HepG2 (cell line): ENCODE measurements around the gene CNN3. TPM values are rescaled to one million over a fixed set of nuclear protein-coding genes. Genes with fewer than 3 reads are reported as not detected.
A peak's percentile ranks its signal among the peaks of the same experiment; 100 is the strongest.

Source experiments
- AGO2 ChIP-seq: fragments of 200-400 bp; formaldehyde crosslinking; optimal IDR thresholded peaks from 2 replicates; pipeline ENCODE3; 2017; ENCODE audit warnings: mild to moderate bottlenecking, low read depth, low read length, moderate library complexity
- ATF7-NPFF ChIP-seq: sonication (generic); formaldehyde crosslinking; IDR thresholded peaks from 2 replicates; pipeline ENCODE4 v1.8.1; 2023; ENCODE audit warnings: mild to moderate bottlenecking, low read depth, missing genetic modification reagents, moderate library complexity
- CCDC6 ChIP-seq: sonication (generic); formaldehyde crosslinking; IDR thresholded peaks from 2 replicates; pipeline ENCODE4 v1.8.1; 2022; ENCODE audit warnings: mild to moderate bottlenecking, missing genetic modification reagents, moderate library complexity
- FOXM1 ChIP-seq: sonication (generic); formaldehyde crosslinking; IDR thresholded peaks from 2 replicates; pipeline ENCODE4 v1.5.0; 2020; ENCODE audit warnings: missing genetic modification reagents
- KLF6 ChIP-seq: IDR thresholded peaks from 2 replicates; pipeline ENCODE4 v1.8.0; 2016; ENCODE audit warnings: missing biosample characterization, missing genetic modification reagents
- LCORL ChIP-seq, 2 experiments: fragments of 450-650 bp in 1 of 2; sonication (generic) in 1 of 2; formaldehyde crosslinking in 1 of 2; IDR thresholded peaks; 2 replicates each; pipeline versions ENCODE4 v1.5.0 to v1.6.1; 2017 to 2020; ENCODE audit warnings: antibody characterized with exemption in 1 of 2, missing genetic modification reagents in 1 of 2
- MED1 ChIP-seq: sonication (generic); formaldehyde crosslinking; IDR thresholded peaks from 2 replicates; pipeline ENCODE4 v1.4.0; 2020; ENCODE audit warnings: missing genetic modification reagents
- NFATC3 ChIP-seq: sonication (generic); formaldehyde crosslinking; IDR thresholded peaks from 2 replicates; pipeline ENCODE4 v1.5.1; 2020; ENCODE audit warnings: mild to moderate bottlenecking, missing genetic modification reagents
- RAD21 ChIP-seq: fragments of 450-650 bp; formaldehyde crosslinking; IDR thresholded peaks from 2 replicates; pipeline ENCODE4 v1.5.0; 2020; ENCODE audit warnings: mild to moderate bottlenecking
- SMARCE1 ChIP-seq: fragments of 450-650 bp; IDR thresholded peaks from 2 replicates; pipeline ENCODE4 v1.6.1; 2017; ENCODE audit warnings: borderline replicate concordance
- ZMYM3 ChIP-seq: sonication (generic); formaldehyde crosslinking; IDR thresholded peaks from 2 replicates; pipeline ENCODE4 v1.5.1; 2020; ENCODE audit warnings: mild to moderate bottlenecking, missing genetic modification reagents
- ZMYM4 ChIP-seq: sonication (generic); formaldehyde crosslinking; IDR thresholded peaks from 2 replicates; pipeline ENCODE4 v1.8.1; 2023; ENCODE audit warnings: mild to moderate bottlenecking, missing genetic modification reagents
- ZNF619 ChIP-seq: sonication (generic); formaldehyde crosslinking; IDR thresholded peaks from 2 replicates; pipeline ENCODE4 v1.4.0; 2020; ENCODE audit warnings: mild to moderate bottlenecking, missing genetic modification reagents
- ZNF788 ChIP-seq: sonication (generic); formaldehyde crosslinking; IDR thresholded peaks from 2 replicates; pipeline ENCODE4 v1.5.0; 2020; ENCODE audit warnings: mild to moderate bottlenecking, missing genetic modification reagents, borderline replicate concordance
- ZNF878 ChIP-seq: sonication (generic); formaldehyde crosslinking; IDR thresholded peaks from 2 replicates; pipeline ENCODE4 v1.8.1; 2023; ENCODE audit warnings: mild to moderate bottlenecking, missing genetic modification reagents, moderate library complexity
- polyA plus RNA-seq, 8 experiments: library from polyadenylated mRNA; depleted of rRNA in 3 of 8; stranded (reverse) in 7 of 8; unstranded in 1 of 8; fragments of >200 nt; fragmentation: Illumina TruSeq in 4 of 8; extraction: Trizol in 4 of 8; gene quantifications; 2 replicates each; pipeline versions ENCODE4 v1.2.1 to v1.2.3, GENCODE V29; 2011 to 2016; ENCODE audit warnings: low read depth in 4 of 8, missing spikeins in 1 of 8, mixed read lengths in 1 of 8; ENCODE audit not compliant: insufficient read depth in 1 of 8
- total RNA-seq, 5 experiments: library from RNA; depleted of rRNA; stranded (reverse); fragments of >200 nt; fragmentation: Illumina TruSeq; extraction: Trizol; gene quantifications; 2 replicates each; pipeline ENCODE4 v1.2.3, GENCODE V29; 2016; ENCODE audit warnings: low read depth in 1 of 5
- TF ChIP-seq, protein P1 (sequence below): sonication (generic); formaldehyde crosslinking; IDR thresholded peaks from 2 replicates; pipeline ENCODE4 v1.4.0; 2020; ENCODE audit warnings: mild to moderate bottlenecking, missing genetic modification reagents, borderline replicate concordance
- TF ChIP-seq, protein P2 (sequence below): sonication (generic); formaldehyde crosslinking; IDR thresholded peaks from 2 replicates; pipeline ENCODE4 v1.5.1; 2020; ENCODE audit warnings: missing genetic modification reagents, mild to moderate bottlenecking, borderline replicate concordance
- TF ChIP-seq, protein P3 (sequence below): sonication (generic); IDR thresholded peaks from 2 replicates; pipeline ENCODE4 v1.6.1; 2016; ENCODE audit warnings: low read depth, borderline replicate concordance
- TF ChIP-seq, protein P4 (sequence below): sonication (generic); formaldehyde crosslinking; IDR thresholded peaks from 2 replicates; pipeline ENCODE4 v1.4.0; 2020; ENCODE audit warnings: mild to moderate bottlenecking, missing genetic modification reagents
- TF ChIP-seq, protein P5 (sequence below): IDR thresholded peaks from 2 replicates; pipeline ENCODE4 v1.6.1; 2016; ENCODE audit warnings: missing compliant biosample characterization, missing genetic modification reagents, borderline replicate concordance

CNN3 gene
- total and polyA plus RNA-seq, 2 of the 13 experiments (the other 11 are each of a cell fraction or from before 2014, with no cell fraction given), result 113 to 223 TPM

DNA sequence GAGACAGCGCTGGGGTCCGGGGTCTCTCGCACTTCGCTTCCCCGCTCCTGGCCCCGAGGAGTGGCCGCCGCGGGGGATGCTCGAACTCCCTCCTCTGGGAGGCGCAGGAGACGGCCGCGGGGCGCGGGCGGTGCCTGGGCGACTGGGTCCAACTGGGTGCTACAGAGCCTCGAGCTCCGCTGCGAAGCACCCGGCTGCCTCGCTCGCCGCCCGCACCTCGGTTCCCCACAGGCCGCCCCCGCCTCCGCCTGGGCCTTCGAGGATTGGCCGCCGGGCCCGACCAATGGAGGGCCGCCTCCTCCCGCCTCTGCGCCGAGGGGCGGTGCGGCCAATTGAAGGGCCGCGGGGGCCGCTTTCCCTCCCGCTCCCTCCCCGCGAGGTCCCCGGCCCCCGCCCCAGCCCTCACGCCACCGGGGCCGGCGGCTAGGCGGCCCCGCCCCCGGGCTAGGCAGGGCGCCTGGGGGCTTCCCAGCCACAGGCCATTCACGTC lies at the start of gene CNN3 (continued):
- TF ChIP-seq ZMYM4 (CRISPR knock-in tag), result peak; percentile 73
- peak; percentile 52; the same call in 1 of the 2 replicates for TF ChIP-seq MED1
- peak; percentile 15 for TF ChIP-seq ZNF619
- peak; percentile 95 for TF ChIP-seq CCDC6
- no peak for TF ChIP-seq NFATC3 (CRISPR knock-in tag)
- TF ChIP-seq SMARCE1, result no peak
- peak; percentile 40 for TF ChIP-seq RAD21 (CRISPR knock-in tag)
- no peak for TF ChIP-seq LCORL (IDR thresholded peaks at IDR 0.05)
- TF ChIP-seq LCORL (CRISPR knock-in tag; IDR thresholded peaks at IDR 0.05), result peak; percentile 79; the same call in 1 of the 2 replicates
- TF ChIP-seq ZMYM3, result no peak; the same call in 1 of the 2 replicates
- TF ChIP-seq ZNF788, result 0 out of 2 replicates have a peak, but pooled peaks have one; percentile 10
- TF ChIP-seq, protein P1, sequence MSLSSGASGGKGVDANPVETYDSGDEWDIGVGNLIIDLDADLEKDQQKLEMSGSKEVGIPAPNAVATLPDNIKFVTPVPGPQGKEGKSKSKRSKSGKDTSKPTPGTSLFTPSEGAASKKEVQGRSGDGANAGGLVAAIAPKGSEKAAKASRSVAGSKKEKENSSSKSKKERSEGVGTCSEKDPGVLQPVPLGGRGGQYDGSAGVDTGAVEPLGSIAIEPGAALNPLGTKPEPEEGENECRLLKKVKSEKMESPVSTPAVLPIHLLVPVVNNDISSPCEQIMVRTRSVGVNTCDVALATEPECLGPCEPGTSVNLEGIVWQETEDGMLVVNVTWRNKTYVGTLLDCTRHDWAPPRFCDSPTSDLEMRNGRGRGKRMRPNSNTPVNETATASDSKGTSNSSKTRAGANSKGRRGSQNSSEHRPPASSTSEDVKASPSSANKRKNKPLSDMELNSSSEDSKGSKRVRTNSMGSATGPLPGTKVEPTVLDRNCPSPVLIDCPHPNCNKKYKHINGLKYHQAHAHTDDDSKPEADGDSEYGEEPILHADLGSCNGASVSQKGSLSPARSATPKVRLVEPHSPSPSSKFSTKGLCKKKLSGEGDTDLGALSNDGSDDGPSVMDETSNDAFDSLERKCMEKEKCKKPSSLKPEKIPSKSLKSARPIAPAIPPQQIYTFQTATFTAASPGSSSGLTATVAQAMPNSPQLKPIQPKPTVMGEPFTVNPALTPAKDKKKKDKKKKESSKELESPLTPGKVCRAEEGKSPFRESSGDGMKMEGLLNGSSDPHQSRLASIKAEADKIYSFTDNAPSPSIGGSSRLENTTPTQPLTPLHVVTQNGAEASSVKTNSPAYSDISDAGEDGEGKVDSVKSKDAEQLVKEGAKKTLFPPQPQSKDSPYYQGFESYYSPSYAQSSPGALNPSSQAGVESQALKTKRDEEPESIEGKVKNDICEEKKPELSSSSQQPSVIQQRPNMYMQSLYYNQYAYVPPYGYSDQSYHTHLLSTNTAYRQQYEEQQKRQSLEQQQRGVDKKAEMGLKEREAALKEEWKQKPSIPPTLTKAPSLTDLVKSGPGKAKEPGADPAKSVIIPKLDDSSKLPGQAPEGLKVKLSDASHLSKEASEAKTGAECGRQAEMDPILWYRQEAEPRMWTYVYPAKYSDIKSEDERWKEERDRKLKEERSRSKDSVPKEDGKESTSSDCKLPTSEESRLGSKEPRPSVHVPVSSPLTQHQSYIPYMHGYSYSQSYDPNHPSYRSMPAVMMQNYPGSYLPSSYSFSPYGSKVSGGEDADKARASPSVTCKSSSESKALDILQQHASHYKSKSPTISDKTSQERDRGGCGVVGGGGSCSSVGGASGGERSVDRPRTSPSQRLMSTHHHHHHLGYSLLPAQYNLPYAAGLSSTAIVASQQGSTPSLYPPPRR (CRISPR knock-in tag), result peak; percentile 6; the same call in 1 of the 2 replicates
- no peak for TF ChIP-seq FOXM1 (CRISPR knock-in tag)
- TF ChIP-seq, protein P2, sequence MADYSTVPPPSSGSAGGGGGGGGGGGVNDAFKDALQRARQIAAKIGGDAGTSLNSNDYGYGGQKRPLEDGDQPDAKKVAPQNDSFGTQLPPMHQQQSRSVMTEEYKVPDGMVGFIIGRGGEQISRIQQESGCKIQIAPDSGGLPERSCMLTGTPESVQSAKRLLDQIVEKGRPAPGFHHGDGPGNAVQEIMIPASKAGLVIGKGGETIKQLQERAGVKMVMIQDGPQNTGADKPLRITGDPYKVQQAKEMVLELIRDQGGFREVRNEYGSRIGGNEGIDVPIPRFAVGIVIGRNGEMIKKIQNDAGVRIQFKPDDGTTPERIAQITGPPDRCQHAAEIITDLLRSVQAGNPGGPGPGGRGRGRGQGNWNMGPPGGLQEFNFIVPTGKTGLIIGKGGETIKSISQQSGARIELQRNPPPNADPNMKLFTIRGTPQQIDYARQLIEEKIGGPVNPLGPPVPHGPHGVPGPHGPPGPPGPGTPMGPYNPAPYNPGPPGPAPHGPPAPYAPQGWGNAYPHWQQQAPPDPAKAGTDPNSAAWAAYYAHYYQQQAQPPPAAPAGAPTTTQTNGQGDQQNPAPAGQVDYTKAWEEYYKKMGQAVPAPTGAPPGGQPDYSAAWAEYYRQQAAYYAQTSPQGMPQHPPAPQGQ, result no peak
- TF ChIP-seq AGO2, result peak; percentile 54
- TF ChIP-seq, protein P3, sequence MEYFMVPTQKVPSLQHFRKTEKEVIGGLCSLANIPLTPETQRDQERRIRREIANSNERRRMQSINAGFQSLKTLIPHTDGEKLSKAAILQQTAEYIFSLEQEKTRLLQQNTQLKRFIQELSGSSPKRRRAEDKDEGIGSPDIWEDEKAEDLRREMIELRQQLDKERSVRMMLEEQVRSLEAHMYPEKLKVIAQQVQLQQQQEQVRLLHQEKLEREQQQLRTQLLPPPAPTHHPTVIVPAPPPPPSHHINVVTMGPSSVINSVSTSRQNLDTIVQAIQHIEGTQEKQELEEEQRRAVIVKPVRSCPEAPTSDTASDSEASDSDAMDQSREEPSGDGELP, result 0 out of 2 replicates have a peak, but pooled peaks have one; percentile 16
- peak; percentile 62; the same call in 1 of the 2 replicates for TF ChIP-seq ATF7-NPFF (CRISPR knock-in tag)
- TF ChIP-seq, protein P4, sequence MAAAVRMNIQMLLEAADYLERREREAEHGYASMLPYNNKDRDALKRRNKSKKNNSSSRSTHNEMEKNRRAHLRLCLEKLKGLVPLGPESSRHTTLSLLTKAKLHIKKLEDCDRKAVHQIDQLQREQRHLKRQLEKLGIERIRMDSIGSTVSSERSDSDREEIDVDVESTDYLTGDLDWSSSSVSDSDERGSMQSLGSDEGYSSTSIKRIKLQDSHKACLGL (CRISPR knock-in tag), result peak; percentile 81; the same call in 1 of the 2 replicates
- 0 out of 2 replicates have a peak, but pooled peaks have one; percentile 16 for TF ChIP-seq KLF6
- TF ChIP-seq, protein P5, sequence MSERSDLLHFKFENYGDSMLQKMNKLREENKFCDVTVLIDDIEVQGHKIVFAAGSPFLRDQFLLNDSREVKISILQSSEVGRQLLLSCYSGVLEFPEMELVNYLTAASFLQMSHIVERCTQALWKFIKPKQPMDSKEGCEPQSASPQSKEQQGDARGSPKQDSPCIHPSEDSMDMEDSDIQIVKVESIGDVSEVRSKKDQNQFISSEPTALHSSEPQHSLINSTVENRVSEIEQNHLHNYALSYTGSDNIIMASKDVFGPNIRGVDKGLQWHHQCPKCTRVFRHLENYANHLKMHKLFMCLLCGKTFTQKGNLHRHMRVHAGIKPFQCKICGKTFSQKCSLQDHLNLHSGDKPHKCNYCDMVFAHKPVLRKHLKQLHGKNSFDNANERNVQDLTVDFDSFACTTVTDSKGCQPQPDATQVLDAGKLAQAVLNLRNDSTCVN, result 0 out of 2 replicates have a peak, but pooled peaks have one; percentile 46
- peak; percentile 82 for TF ChIP-seq ZNF878 (CRISPR knock-in tag)
